ENCODE data around the gene IL36RN.

The IL36RN gene

DNA sequence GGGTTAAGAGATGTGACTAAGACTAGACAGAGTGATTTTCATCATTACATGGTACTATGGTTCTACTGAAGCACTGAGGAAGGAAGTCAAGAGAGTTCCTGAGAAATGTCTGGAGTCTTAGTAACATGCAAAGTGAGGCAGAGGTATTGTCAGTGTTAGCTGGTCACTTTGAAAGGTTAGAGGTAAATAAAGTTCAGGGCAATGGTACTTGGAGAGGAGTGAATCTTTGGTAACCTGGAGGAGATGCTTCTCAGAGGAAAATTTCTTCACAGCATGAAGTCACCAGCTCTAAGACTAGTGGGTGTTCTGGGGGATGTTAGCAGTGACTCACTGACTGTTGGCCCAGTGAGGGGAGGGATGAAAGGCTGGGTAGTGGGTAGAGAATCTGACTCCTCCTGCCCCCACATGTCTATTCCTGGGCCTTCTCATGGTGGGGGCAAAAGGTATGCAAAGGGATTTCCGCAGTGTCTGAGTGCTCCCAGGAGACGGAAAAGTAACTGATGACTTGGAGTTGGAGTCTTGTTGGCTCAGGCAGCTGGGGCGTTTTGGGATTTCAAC is 45.1 kb downstream of the IL36RN start:
- DNase-seq = no peak

DNA sequence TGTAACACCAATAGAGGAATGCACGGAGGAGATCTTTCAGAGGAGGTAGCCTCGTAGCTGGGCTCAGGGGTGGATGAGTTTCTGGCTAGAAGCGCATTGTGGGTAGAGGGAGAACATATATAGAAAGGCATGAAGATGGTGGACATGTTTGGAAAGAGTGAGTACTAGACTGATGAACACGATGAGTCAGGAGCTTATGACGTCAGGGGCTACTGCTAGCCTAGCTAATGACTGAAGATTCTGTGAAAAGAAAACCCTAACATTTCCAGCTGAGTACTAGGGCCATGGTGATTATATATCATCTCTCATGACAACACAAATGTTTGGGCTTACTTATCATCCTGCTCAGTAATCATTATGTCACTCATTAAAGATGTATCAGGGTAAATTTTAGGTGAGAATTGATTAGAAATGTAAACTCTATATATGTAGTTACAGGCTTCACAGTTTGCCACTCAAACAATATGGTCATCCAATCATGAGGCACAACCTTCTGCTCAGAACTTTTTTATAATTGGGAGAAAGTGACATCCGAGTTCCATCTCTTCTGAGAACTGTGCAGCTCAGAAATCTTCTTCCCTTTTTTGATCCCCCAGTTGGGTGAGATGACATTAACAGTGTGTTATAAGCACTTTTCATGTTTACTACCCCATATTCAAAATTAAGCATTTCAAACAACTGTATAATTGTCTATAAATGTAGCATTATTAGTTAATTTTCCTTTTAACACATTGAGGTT is 46.2 kb downstream of the IL36RN start:
- DNase-seq = no peak

- no peak for DNase-seq
Observed at GRCh38 chr2:113111121-113111520, 52.1 kb downstream of the IL36RN start.

DNA sequence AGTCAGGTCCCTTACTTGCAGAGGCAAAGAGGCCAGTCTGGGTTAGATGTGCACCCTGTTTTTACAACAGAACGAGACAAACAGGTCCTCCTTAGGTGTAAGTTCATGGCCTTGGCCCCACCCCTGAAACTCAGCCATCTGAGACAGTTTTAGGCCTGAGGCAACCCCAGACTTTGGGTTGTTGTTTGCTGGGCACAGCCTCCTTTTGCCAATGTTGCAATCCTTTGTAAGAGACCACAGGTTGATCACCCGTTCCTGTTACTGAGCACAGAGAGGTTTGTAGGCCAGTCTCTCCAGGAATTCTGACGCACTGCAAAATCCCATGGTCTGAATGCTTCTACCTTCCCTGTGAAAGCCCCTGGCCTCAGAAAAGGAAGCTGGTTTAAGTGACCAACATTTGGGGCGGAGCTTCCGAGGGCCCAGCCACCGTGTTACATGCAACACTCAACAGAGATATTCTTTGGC is 52.9 kb downstream of the IL36RN start:
- DNase-seq = no peak

- DNase-seq = no peak
Observed at GRCh38 chr2:113112441-113112840, 53.4 kb downstream of the IL36RN start.

GRCh38 chr2:113112871-113113270 is 53.9 kb downstream of the IL36RN start:
- DNase-seq = no peak

- DNase-seq = no peak
Observed at GRCh38 chr2:113113807-113114206, 54.8 kb downstream of the IL36RN start.
